HepG2 (cell line): ENCODE measurements around the gene CTNND1. TPM values are rescaled to one million over a fixed set of nuclear protein-coding genes. Genes with fewer than 3 reads are reported as not detected.
A peak's percentile ranks its signal among the peaks of the same experiment; 100 is the strongest.

Source experiments
- BCLAF1 ChIP-seq: fragments of 450-650 bp; IDR thresholded peaks from 2 replicates; pipeline ENCODE4 v1.6.1; 2017; ENCODE audit warnings: mild to moderate bottlenecking
- DMAP1 ChIP-seq: IDR thresholded peaks from 2 replicates; pipeline ENCODE4 v1.6.1; 2016
- GATAD2A ChIP-seq: IDR thresholded peaks from 2 replicates; pipeline ENCODE4 v1.6.1; 2016
- GPBP1L1 ChIP-seq: sonication (generic); formaldehyde crosslinking; IDR thresholded peaks from 2 replicates; pipeline ENCODE4 v1.5.0; 2020; ENCODE audit warnings: mild to moderate bottlenecking, missing genetic modification reagents
- HHEX ChIP-seq: IDR thresholded peaks from 2 replicates; pipeline ENCODE4 v1.6.1; 2016; ENCODE audit warnings: control low read depth
- HMGA1 ChIP-seq: sonication (generic); formaldehyde crosslinking; conservative IDR thresholded peaks from 2 replicates; pipeline ENCODE4 v1.4.0; 2020; ENCODE audit warnings: missing genetic modification reagents
- KDM4B ChIP-seq: sonication (generic); formaldehyde crosslinking; IDR thresholded peaks from 2 replicates; pipeline ENCODE4 v1.4.0; 2020; ENCODE audit warnings: missing genetic modification reagents
- MTA3 ChIP-seq: sonication (generic); formaldehyde crosslinking; IDR thresholded peaks from 2 replicates; pipeline ENCODE4 v1.4.0; 2020; ENCODE audit warnings: missing genetic modification reagents
- NFAT5 ChIP-seq: sonication (generic); formaldehyde crosslinking; IDR thresholded peaks from 2 replicates; pipeline ENCODE4 v1.4.0; 2020; ENCODE audit warnings: missing genetic modification reagents
- SSRP1 ChIP-seq: IDR thresholded peaks from 2 replicates; pipeline ENCODE4 v1.6.1; 2016; ENCODE audit warnings: control low read depth
- WIZ ChIP-seq: sonication (generic); formaldehyde crosslinking; IDR thresholded peaks from 2 replicates; pipeline ENCODE4 v1.5.1; 2020; ENCODE audit warnings: mild to moderate bottlenecking, missing genetic modification reagents
- ZNF138 ChIP-seq: sonication (generic); formaldehyde crosslinking; IDR thresholded peaks from 2 replicates; pipeline ENCODE4 v1.5.0; 2020; ENCODE audit warnings: mild to moderate bottlenecking, low read depth, missing genetic modification reagents
- ZNF414 ChIP-seq: sonication (generic); formaldehyde crosslinking; IDR thresholded peaks from 2 replicates; pipeline ENCODE4 v1.5.0; 2020; ENCODE audit warnings: missing genetic modification reagents
- ZNF468 ChIP-seq: sonication (generic); formaldehyde crosslinking; IDR thresholded peaks from 2 replicates; pipeline ENCODE4 v1.8.0; 2022; ENCODE audit warnings: mild to moderate bottlenecking, moderate library complexity, missing genetic modification reagents
- ZUFSP ChIP-seq: sonication (generic); formaldehyde crosslinking; IDR thresholded peaks from 2 replicates; pipeline ENCODE4 v1.9.0; 2021; ENCODE audit warnings: missing genetic modification reagents, mild to moderate bottlenecking, borderline replicate concordance
- polyA plus RNA-seq, 8 experiments: library from polyadenylated mRNA; depleted of rRNA in 3 of 8; stranded (reverse) in 7 of 8; unstranded in 1 of 8; fragments of >200 nt; fragmentation: Illumina TruSeq in 4 of 8; extraction: Trizol in 4 of 8; gene quantifications; 2 replicates each; pipeline versions ENCODE4 v1.2.1 to v1.2.3, GENCODE V29; 2011 to 2016; ENCODE audit warnings: low read depth in 4 of 8, missing spikeins in 1 of 8, mixed read lengths in 1 of 8; ENCODE audit not compliant: insufficient read depth in 1 of 8
- total RNA-seq, 5 experiments: library from RNA; depleted of rRNA; stranded (reverse); fragments of >200 nt; fragmentation: Illumina TruSeq; extraction: Trizol; gene quantifications; 2 replicates each; pipeline ENCODE4 v1.2.3, GENCODE V29; 2016; ENCODE audit warnings: low read depth in 1 of 5

Gene CTNND1
- total and polyA plus RNA-seq, 2 of the 13 experiments (the other 11 are each of a cell fraction or from before 2014, with no cell fraction given), result 117 to 128 TPM

- TF ChIP-seq BCLAF1 (no peak), WIZ (no peak), KDM4B (CRISPR knock-in tag) (peak; percentile 55; the same call in 1 of the 2 replicates), DMAP1 (CRISPR knock-in tag) (no peak; the same call in 1 of the 2 replicates), SSRP1 (peak; percentile 99), ZNF414 (CRISPR knock-in tag) (no peak), HHEX (CRISPR knock-in tag) (peak; percentile 48; the same call in 1 of the 2 replicates), GPBP1L1 (no peak), ZNF468 (CRISPR knock-in tag) (no peak), GATAD2A (peak; percentile 94), MTA3 (CRISPR knock-in tag) (no peak), HMGA1 (CRISPR knock-in tag) (no peak), ZNF138 (CRISPR knock-in tag) (no peak), NFAT5 (CRISPR knock-in tag) (no peak), ZUFSP (CRISPR knock-in tag) (no peak)
Observed at GRCh38 chr11:57778318-57779037, 16.9 kb downstream of the CTNND1 start (continued).
